GM12875 (cell line): Measurements from ENCODE around the gene LRP10.
A peak's percentile ranks its signal among the peaks of the same experiment; 100 is the strongest.

ENCODE experiments used
- H3K4me3 ChIP-seq: one replicate; pipeline ENCODE4 v1.5.1; 2011; ENCODE audit warnings: low read depth, low read length, control low read depth
- TF ChIP-seq, protein P1 (sequence below): IDR thresholded peaks from 2 replicates; pipeline ENCODE4 v1.5.1; 2011; ENCODE audit warnings: low read depth, mild to moderate bottlenecking, control low read depth, inconsistent platforms, low read length, moderate library complexity, borderline replicate concordance; ENCODE audit not compliant: insufficient read depth

The LRP10 gene

DNA sequence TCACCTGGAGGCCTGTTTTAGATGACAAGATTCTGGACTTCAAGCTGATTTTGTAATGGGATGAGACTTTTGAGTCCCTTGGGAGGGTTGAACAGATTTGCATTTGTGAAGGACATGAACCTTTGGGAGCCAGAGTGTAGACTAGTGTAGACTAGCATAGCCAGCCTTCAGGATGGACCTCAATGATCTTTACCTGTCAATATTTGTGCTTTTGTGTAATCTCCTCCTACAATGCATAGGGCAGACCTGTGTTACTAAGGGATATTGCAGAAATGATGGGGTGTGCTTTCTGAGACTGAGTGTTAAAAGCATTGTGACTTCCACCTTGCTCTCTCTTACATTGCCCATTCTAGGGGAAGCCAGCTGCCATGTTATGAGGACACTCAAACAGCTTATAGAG lies 9.9 kb upstream of the LRP10 start:
- TF ChIP-seq, protein P1, sequence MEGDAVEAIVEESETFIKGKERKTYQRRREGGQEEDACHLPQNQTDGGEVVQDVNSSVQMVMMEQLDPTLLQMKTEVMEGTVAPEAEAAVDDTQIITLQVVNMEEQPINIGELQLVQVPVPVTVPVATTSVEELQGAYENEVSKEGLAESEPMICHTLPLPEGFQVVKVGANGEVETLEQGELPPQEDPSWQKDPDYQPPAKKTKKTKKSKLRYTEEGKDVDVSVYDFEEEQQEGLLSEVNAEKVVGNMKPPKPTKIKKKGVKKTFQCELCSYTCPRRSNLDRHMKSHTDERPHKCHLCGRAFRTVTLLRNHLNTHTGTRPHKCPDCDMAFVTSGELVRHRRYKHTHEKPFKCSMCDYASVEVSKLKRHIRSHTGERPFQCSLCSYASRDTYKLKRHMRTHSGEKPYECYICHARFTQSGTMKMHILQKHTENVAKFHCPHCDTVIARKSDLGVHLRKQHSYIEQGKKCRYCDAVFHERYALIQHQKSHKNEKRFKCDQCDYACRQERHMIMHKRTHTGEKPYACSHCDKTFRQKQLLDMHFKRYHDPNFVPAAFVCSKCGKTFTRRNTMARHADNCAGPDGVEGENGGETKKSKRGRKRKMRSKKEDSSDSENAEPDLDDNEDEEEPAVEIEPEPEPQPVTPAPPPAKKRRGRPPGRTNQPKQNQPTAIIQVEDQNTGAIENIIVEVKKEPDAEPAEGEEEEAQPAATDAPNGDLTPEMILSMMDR = no peak
- H3K4me3 ChIP-seq = no peak overlapping the region

DNA sequence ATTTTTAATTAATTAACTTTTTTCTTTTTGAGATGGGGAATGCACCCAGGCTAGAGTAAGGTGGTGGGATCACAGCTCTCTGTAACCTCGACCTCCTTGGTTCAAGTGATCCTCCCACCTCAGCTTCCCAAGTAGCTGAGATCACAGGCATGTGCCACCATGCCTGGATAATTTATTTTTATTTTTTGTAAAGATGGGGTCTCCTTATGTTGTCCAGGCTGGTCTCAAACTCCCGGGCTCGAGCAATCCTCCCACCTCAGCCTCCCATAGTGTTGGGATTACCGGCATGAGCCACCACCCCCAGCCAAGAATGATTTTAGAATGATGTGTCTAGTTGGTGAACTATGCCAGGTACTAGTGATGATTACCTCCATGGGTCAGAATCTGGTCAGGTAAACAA lies 6.6 kb upstream of the LRP10 start:
- TF ChIP-seq, protein P1 = no peak
- H3K4me3 ChIP-seq = no peak overlapping the region

DNA sequence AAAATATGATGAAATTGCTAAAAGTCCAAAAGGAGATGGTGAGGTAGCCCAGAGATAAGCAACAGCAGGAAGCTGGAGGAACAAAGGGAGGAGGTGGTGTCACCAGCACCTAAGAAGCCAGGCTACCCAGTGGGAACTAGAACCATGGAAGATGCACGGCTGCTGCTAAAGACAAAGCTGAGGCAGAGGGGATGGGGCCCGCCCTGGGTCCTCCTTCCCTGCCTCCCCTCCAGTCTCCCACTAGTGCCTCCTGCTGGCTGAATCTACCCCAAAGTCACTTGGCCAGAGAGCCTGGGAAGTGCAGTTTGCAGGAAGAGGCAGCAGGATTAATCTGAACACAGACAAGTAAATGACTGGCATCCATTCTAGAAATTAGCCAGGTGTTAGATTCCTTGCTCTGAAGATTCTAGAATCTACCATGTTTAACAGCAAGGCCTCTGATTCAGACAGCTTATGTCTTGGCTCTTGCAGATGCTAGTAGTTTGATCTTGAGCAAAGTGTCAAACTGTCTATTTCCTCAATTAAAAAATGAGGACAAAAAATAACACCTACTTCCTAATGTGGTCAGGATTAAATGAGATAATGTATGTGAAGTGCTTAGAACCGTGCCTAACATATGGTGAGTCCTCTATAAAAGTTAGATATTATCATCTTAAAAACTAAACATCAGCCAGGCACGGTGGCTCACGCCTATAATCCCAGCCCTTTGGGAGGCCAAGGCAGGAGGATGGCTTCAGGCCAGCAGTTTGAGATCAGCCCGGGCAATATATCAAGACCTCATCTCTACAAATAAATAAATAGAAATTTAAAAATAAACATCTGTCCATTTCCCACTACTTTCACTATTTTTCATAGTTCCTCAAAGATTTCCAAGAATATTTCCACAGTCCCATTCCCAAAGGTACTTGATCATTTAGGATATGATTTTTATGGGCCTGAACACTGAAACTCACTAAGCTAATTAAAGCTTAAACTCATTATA lies 5.8 kb upstream of the LRP10 start:
- H3K4me3 ChIP-seq = no peak overlapping the region
- TF ChIP-seq, protein P1 = peak; percentile 27; the same call in 1 of the 2 replicates

DNA sequence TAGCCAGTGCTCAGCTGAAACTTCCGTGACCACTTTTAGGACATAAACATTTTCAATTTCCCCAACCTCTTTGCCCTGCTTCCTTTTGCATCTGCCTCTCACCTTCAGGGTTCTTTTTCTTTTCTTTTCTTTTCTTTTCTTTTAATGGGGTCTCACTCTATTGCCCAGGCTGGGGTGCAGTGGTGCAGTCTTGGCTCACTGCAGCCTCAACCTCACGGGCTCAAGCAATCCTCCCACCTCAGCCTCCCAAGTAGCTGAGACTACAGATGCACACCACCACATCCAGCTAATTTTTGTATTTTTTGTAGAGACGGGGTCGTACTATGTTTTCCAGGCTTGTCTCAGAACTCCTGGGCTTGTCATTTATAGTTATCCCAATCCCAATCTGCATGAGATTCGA lies 4.7 kb upstream of the LRP10 start:
- no peak overlapping the region for H3K4me3 ChIP-seq
- TF ChIP-seq, protein P1 = no peak

DNA sequence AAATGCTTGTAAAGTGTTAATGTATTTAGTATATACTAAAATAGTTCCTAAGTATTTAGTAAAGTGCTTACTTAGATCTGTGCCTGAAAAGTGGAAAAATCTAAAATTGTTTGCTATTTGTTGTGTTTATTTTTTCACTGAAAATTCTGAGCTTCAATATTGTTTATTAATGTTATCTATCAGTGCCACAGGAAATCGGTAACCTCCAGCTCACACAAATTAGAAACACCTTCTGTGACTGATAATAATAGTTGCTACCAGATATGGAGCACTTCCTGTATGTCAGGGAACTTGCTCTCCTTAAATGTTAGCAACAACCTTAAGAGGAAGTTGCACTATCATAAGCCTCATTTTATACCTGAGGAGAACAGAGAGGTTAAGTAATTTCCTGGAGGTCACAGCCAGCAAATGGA lies 723 bp upstream of the LRP10 start:
- no peak overlapping the region for H3K4me3 ChIP-seq
- TF ChIP-seq, protein P1 = no peak

DNA sequence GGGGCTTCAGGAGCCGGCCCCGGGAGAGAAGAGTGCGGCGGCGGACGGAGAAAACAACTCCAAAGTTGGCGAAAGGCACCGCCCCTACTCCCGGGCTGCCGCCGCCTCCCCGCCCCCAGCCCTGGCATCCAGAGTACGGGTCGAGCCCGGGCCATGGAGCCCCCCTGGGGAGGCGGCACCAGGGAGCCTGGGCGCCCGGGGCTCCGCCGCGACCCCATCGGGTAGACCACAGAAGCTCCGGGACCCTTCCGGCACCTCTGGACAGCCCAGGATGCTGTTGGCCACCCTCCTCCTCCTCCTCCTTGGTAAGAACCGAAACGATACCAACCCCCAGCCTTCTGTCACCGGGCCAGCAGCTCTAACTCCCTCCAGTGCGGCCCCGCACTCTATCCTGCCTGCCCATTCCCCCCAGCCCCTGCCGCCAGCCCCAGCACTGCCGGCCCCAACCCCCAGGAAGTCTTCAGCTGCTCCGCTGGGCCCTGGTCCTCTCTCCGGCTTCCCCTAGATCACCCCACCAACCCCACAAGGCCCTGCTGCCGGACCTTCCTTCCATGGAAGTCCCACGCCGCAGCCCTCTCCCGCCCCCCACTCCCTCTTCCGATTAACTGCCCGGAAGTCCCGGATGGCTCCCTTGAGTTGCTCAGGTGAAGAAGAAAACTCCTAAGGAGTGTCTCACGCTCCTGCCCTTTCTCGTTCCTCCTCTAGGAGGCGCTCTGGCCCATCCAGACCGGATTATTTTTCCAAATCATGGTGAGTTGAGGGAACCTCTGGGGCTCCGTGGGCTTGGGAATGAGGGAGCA lies 693 bp downstream of the LRP10 start:
- peak overlapping the region; percentile 73 for H3K4me3 ChIP-seq
- TF ChIP-seq, protein P1 = peak; percentile 90
